Activated CD4-positive, alpha-beta T cell treated with anti-CD3 and anti-CD28 coated beads, Interleukin-2, Interleukin-4, amounts not matched to agents 100 ng/mL and 50 ng/mL, durations not matched to agents 16 hours and 8 hours (primary cell): ENCODE measurements around the gene PCYT2.

Source experiments
- DNase-seq: peaks from one replicate; pipeline ENCODE4 v3.0.0-alpha.2; 2020; ENCODE audit warnings: low spot score

PCYT2 gene

DNA sequence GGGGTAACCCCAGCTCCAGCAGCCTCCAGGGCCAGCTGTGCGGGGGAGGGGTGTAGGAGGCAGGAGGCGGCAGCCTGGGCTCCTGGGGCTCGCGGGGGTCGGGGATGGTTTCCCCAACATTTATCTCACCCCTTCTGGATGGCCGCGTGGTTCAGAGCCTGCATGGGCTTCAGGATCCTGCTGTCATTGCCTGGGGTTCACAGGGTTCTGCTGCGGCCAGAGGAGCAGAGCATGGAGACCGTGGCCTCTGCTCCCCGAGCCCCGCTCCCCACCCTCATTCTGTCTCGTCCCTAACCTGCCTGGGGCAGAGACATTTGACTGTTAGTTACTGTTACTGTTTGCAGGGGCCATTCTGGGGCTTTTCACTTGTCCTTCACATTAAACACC lies 31.0 kb upstream of the PCYT2 start:
- no peak for DNase-seq

DNA sequence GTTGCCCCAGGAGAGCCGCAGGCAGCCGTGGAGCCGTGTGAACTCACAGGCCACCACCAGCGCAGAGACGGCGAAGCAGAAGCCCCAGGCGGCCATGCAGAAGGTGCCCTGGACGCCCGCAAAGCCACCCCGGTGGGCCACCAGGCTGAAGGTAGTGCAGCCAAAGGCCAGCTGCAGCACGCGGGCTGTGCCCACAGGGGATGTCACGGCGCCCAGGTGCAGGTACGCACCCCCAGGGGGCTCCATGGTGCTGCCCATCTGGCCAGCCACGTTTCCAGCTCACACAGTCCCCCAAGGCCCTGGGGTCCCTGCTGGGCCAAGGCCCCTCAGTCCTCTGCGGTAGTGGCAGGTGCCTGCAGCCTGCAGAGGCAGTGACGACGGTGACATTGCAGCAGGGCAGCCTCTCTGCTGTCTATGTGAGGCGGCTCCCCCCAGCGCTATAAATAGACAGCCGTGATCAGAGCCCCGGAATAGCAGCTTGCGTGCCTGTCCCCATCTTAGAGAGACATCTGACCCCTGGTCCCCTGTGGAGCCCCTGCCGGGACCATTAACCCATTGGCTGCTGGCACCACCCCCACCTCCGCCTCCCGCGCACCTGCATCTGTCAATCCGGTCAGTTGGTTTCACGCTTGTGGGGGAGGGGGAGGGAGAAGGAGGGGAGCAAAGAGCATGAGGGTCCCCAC lies 30.4 kb upstream of the PCYT2 start:
- DNase-seq, result no peak

- DNase-seq, result no peak
Observed at GRCh38 chr17:81940538-81941483, 29.6 kb upstream of the PCYT2 start.

DNA sequence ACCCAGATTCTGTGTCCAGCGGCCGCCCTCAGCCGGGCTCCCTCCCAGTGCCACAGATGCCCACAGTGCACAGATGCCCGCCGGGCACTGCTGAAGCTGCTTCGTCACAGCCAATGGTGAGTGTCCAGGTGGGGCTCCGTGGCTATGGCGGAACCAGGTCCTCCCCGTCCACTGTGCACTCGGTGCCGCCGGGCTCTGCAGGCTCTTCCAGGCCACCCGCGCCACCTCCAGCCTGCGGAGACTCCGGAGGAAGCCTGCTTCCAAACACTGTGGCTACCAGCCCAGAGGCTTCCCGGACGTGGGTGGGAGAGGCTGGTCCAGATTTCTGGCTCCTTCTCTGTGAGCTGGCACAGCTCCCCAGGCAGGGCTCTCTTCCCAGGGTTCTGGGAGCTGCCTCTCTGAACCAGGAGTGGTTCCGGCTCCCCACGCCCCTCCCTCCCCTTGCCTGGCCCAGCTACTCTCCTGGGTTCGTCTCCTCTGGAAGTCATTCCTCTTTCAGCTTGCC lies 28.7 kb upstream of the PCYT2 start:
- DNase-seq, result no peak

- no peak for DNase-seq
Observed at GRCh38 chr17:81939218-81939617, 28.0 kb upstream of the PCYT2 start.

DNA sequence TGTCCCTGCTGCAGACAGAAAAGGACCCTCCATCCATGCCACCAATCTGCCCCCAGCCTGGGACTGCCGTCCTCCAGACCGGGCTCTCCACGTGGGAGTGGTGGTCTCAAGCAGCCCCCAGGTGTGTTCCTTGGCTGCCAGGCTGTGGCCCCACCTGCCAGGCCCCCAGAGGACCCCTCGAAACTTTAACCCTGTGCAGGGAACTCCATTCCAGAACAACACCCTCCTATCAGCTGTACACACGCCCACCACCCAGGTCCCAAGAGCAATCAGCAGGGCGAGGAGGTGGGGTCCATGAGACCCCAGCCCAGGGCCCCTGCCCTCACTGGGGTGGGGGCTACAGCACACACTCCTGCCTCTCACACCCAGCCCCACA lies 24.5 kb upstream of the PCYT2 start:
- DNase-seq, result no peak

DNA sequence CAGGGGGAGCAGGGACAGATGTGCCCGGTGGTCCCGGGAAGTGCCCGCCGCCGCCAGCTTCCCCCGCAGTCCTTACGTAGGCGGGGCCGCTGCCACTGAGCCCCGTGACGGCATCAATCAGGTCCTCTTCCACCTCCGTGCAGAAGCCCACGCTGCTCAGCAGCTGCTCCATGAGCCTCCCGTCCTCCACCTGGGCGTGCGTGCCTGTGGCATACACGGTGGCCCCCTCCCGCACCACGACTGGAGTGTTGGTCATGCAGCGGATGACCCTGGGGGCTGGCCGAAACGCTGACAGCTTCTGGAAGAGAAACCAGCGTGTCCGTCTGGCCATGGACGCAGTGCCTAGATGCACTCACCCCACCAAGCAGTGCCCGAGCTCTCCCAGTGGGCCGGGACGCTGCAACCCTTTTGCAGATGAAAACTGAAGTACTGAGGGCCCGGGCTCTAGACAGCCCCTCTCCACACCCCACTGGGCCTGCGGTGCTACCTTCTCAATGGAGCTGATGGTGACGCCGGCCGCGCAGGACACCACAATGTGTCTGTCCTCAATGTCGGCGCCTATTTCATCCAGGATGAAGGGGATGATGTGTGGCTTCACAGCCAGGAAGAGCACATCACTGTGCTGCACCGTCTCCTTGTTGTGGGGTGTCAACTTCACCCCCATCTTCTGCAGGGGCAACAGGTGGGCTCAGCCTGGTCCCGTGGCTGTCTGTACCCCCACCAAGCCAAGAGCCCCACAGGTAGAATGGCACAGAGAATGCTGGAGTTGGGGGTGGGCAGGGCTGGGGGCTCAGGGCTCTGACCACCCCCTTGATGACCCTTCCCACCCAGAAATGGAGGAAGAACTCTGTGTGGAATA lies 23.9 kb upstream of the PCYT2 start:
- no peak for DNase-seq

- DNase-seq, result no peak
Observed at GRCh38 chr17:81934098-81934757, 23.0 kb upstream of the PCYT2 start.

DNA sequence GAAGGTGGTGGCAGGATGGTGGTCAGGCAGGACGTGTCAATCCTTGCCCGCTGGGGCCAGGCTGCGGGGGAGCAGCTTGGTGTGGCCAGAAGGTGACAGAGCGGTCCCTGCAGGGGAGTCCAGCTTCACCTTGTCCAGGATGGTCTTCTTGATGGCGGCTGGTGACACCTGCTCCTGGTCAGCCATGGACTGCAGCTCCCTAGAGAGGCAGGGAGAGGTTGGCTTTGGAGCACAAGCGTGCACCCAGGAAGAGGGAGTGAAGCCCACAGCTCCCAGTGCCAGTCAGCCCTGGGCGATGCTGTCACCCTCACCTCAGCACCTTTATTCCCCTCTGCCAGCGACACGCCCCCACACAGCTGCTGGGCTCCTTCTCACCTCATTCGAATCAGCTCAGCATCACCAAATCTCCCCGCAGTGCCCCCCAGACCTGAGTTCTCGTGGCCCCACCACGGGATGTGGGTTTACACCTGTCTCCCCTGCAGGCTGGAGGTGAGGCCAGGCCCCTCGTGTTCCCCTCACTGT lies 22.0 kb upstream of the PCYT2 start:
- DNase-seq, result no peak

DNA sequence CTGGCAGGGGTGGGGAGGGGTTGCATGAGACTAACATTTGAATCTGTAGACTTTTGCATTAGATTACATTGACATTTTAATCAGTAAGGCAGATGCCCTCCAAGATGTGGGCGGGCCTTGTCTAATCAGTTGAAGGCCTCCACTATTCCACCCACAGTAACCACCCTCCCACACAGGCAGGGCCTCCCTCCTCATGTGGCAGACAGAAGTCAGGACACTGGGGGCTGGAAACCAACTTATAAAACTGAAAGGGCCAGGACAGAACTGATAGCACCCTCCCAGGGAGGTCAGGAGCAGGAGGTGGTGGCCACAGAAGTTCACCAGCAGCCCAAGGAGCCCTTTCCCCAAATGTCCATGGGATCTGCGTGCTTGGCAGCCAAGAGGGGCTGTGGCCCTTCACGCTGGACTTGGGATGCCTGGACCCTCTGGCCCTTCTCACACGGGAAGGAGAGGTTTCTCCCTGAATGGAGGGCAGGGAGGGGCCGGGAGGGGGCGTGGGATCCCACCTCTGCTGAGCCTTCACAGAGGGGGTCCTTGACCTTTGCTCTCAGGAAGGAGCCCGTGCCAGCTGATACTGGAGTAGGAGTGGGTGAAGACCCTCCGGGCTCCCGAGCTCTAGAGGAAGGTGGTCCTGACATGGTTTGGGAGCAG lies 21.3 kb upstream of the PCYT2 start:
- no peak for DNase-seq

DNA sequence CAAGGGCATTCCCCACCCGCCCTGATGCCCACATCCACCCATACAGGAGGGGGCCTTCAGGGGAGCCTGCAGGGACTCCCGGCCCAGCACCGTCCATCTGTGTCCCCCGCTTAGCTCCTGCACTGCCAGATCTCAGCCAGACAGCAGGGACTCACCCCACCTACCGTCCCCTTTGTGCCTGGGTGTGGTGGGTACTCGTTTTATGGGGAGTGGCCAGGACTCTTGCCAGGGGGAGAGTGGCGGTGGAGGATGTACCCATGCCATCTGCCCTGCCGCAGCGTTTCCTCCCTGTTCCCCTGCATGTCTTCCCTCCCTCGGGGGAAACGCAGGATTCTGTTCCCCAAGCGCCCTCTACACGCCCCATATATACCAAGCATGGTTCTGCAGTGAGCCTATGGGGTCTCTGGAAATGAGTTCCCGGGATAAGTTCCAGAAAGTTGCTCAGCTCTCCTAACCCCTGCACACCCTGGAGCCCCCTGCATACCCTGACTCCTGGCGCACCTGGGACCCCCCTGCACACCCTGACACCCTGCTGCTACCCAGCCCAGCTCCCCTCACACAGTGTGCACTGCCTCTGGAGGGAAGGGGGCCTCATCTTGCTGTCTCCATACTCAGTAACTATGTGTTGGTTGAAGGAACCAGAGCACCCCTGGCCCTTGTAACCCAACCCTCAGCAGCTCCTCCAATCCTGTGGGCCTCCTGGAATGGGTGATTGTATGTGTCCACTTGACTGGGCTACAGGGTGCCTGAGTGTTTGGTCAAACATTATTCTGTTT lies 20.5 kb upstream of the PCYT2 start:
- no peak for DNase-seq

DNA sequence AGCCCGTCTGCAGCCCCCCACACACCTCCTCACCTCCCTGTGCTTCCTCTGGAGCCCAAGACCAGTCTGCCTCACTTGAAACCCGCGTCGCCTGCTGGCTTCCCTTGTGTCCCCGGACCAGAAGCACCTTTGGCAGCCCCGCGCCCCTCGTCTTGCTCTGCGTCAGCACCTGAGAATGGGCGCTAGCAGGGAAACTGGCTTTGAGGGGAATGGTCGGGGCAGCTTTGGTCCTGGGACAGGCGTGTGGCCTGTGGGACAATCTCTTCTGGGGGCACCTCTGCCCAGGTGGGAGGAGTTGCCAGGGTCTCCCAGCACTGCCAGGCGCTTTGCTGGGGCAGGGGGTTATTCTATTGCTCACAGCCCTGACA lies 20.0 kb upstream of the PCYT2 start:
- no peak for DNase-seq

DNA sequence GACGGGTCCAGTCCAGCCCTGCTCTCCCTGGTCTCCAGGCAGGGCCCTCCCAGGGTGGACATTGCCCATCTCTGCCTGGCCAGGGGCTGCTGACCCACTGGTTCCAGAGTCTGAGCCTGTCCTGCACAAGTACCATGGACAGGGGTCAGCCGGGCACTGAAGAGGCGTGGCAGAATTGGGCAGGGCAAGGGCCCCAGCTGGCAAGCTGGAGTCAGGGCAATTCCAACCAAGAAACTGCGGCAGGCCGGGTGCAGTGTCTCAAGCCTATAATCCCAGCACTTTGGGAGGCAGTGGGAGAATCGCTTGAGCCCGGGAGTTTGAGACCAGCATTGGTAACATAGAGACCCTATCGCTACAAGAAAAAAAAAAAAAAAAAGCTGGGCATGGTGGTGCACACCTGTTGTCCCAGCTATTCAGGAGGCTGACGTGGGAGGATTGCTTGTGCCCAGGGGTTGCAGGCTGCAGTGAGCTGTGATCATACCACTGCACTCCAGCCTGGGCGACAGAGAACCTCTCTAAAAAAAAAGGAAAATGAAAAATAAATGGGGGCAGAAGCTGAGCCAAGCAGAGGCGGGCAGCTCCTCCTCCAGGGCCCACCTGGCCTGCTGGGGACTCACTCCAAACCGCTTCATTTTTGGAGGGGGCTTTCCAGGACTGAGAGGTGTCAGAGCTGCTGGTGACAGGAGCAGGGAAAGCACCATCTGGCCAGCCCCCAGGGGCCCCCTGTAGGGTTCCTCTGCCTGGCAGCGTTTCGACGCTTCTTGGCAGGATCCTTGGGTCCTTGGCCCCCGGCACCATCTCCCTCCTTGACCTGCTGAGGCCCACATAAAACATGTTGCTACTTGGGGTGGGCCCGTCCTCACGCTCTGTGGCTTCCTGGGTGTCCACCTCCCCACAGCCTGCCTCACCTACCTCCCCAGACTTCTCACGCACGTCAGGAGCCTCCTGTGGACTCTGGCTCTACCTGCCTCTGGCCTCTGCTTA lies 19.2 kb upstream of the PCYT2 start:
- DNase-seq, result no peak

DNA sequence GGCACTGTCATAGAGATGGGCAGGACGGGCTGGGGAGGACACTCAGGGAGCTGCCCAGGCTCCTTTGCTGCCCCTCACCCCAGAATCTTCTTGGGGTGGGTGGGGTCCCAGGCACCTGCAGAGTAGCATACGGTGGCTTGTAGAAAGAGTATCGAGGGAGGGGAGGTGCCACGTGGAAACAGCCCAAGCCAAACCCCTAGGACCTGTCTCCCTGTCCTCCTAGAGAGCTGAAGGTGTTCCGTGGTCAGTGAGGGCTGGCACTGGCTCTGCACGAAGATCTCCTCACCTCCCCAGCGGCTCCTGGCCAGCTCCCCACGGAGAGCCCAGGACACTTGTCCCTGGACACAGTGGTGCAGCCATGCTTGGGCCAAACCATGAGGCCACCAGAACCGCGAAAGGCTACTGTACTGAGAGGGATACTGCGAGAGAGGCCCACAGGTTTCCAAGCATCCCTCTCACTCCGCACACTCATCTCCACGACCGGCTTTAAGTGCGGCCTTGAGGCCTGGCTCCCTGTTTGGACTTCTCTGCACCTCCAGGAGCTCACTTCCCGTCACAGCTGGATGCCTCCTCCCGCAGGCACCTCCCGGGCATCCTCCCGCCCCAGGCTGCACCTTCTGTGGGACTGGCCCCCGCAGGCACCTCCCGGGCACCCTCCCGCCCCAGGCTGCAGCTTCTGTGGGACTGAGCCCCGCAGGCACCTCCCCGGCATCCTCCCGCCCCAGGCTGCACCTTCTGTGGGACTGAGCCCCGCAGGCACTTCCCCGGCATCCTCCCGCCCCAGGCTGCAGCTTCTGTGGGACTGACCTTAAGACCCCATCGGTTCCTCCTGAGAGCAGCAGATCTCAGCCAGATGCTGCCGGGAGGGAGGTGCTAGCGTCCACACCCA lies 18.3 kb upstream of the PCYT2 start:
- DNase-seq, result no peak

GRCh38 chr17:81928544-81929252 lies 17.5 kb upstream of the PCYT2 start:
- no peak for DNase-seq

GRCh38 chr17:81927653-81928543 lies 16.7 kb upstream of the PCYT2 start, which contains the start of gene MAFG:
Gene MAFG (minus strand): TSS chr17:81927735. CDS start chr17:81923185, 4,550 bp downstream.
- DNase-seq, result peak; percentile 92
